Thymus (tissue), 11 donors: ENCODE results near the gene CC2D1A. TPM values are rescaled to one million over a fixed set of nuclear protein-coding genes. Genes with fewer than 3 reads are reported as not detected.
A peak's percentile ranks its signal among the peaks of the same experiment; 100 is the strongest.

Source experiments
- DNase-seq, 9 donors: peaks; one replicate each; pipeline ENCODE4 v3.0.0-alpha.2; 2013; ENCODE audit warnings: low spot score in 9 of 9, low read depth in 6 of 9, missing footprints in 1 of 9
- H3K27ac ChIP-seq, 2 donors: one replicate each; pipeline ENCODE4 v1.5.1; 2013; ENCODE audit warnings: control low read depth in 1 of 2, low read depth in 1 of 2, low read length in 1 of 2, mild to moderate bottlenecking in 1 of 2, moderate library complexity in 1 of 2
- H3K27me3 ChIP-seq, 2 donors: one replicate each; pipeline ENCODE4 v1.5.1; 2013; ENCODE audit warnings: low read length in 1 of 2; ENCODE audit not compliant: control insufficient read depth in 2 of 2, insufficient read depth in 1 of 2
- H3K36me3 ChIP-seq, 2 donors: one replicate each; pipeline ENCODE4 v1.5.1; 2013; ENCODE audit warnings: low read length in 1 of 2, mild to moderate bottlenecking in 1 of 2, moderate library complexity in 1 of 2; ENCODE audit not compliant: control insufficient read depth in 2 of 2, insufficient read depth in 2 of 2
- H3K4me1 ChIP-seq, 2 donors: one replicate each; pipeline ENCODE4 v1.5.1; 2013; ENCODE audit warnings: low read length in 2 of 2; ENCODE audit not compliant: control insufficient read depth in 2 of 2, insufficient read depth in 2 of 2
- H3K4me3 ChIP-seq, 2 donors: one replicate each; pipeline ENCODE4 v1.5.1; 2013; ENCODE audit warnings: low read length in 2 of 2, control low read depth in 1 of 2, mild to moderate bottlenecking in 1 of 2
- H3K9me3 ChIP-seq, 2 donors: one replicate each; pipeline ENCODE4 v1.5.1; 2013; ENCODE audit warnings: low read length in 1 of 2, mild to moderate bottlenecking in 1 of 2; ENCODE audit not compliant: control insufficient read depth in 2 of 2, insufficient read depth in 1 of 2
- WGBS: extraction: QIAGEN DNeasy Blood & Tissue Kit; methylation state at CpG from one replicate; pipeline ENCODE4 v1.1.7; 2013; 5-methylcytosine and 5-hydroxymethylcytosine counted together
- polyA plus RNA-seq: library from polyadenylated mRNA; stranded (reverse); fragments of 200-250 nt; gene quantifications from one replicate; pipeline ENCODE4 v1.2.3, GENCODE V29; 2013
- total RNA-seq: library from RNA; stranded (reverse); fragments of 120-200 nt; gene quantifications from one replicate; pipeline ENCODE4 v1.2.4, GENCODE V29; 2013
- donor health status: healthy.

CC2D1A gene
- total and polyA plus RNA-seq, 2 donors = 5.8 to 26.7 TPM

GRCh38 chr19:13882836-13883235 lies 23.2 kb upstream of the CC2D1A start:
- Histone ChIP-seq H3K36me3 (no peaks in the 10 kb centered on the region), H3K4me3 (no peak overlapping the region), H3K27me3 (peaks cover 0 to 13% of the 10 kb centered on the region in 2 donors), H3K9me3 (peaks cover 0 to 5% of the 10 kb centered on the region in 2 donors), H3K27ac (peak overlapping the region; percentile 33 to 61), H3K4me1 (peaks cover 51 to 69% of the 10 kb centered on the region in 2 donors)
- 43% methylated on average over 12 of the region's 12 CpGs for WGBS
- DNase-seq = peak in 1 of 9 donors; percentile 64

- Histone ChIP-seq H3K9me3 (peaks cover 0 to 5% of the 10 kb centered on the region in 2 donors), H3K36me3 (no peaks in the 10 kb centered on the region), H3K27ac (peak overlapping the region in 1 of 2 donors; percentile 61), H3K4me1 (peaks cover 51 to 69% of the 10 kb centered on the region in 2 donors), H3K27me3 (peaks cover 0 to 13% of the 10 kb centered on the region in 2 donors), H3K4me3 (no peak overlapping the region)
- peak in 3 of 9 donors; percentile 45 to 80 (median 61) for DNase-seq
- WGBS = 30% methylated on average over 10 of the region's 10 CpGs
These were observed 22.4 kb upstream of the CC2D1A start for GRCh38 chr19:13883516-13884064.

- peaks cover 50 to 66% of the 10 kb centered on the region in 2 donors for H3K4me1 ChIP-seq
- DNase-seq = peak in 1 of 9 donors; percentile 40
- H3K27me3 ChIP-seq = peaks cover 0 to 13% of the 10 kb centered on the region in 2 donors
- no peak overlapping the region for H3K4me3 ChIP-seq
- H3K27ac ChIP-seq = no peak overlapping the region
- no peaks in the 10 kb centered on the region for H3K36me3 ChIP-seq
- H3K9me3 ChIP-seq = peaks cover 0 to 2% of the 10 kb centered on the region in 2 donors
- WGBS = 68% methylated on average over 26 of the region's 26 CpGs
These were observed 21.0 kb upstream of the CC2D1A start for GRCh38 chr19:13884726-13885591.

- H3K27ac ChIP-seq = no peak overlapping the region
- DNase-seq = no peak
- no peak overlapping the region for H3K4me3 ChIP-seq
- peaks cover 0 to 13% of the 10 kb centered on the region in 2 donors for H3K27me3 ChIP-seq
- peaks cover 0 to 2% of the 10 kb centered on the region in 2 donors for H3K9me3 ChIP-seq
- peaks cover 43 to 58% of the 10 kb centered on the region in 2 donors for H3K4me1 ChIP-seq
- 56% methylated on average over 20 of the region's 20 CpGs for WGBS
- H3K36me3 ChIP-seq = no peaks in the 10 kb centered on the region
These were observed 20.1 kb upstream of the CC2D1A start for GRCh38 chr19:13885826-13886365.

GRCh38 chr19:13887018-13887436 lies 19.0 kb upstream of the CC2D1A start:
- WGBS = 83% methylated on average over 16 of the region's 16 CpGs
- Histone ChIP-seq H3K27ac (peak overlapping the region in 1 of 2 donors; percentile 31), H3K36me3 (no peaks in the 10 kb centered on the region), H3K9me3 (peaks cover 0 to 2% of the 10 kb centered on the region in 2 donors), H3K4me1 (peaks cover 31 to 47% of the 10 kb centered on the region in 2 donors), H3K4me3 (no peak overlapping the region), H3K27me3 (peaks cover 0 to 13% of the 10 kb centered on the region in 2 donors)
- DNase-seq = no peak

- H3K27me3 ChIP-seq = peaks cover 0 to 13% of the 10 kb centered on the region in 2 donors
- no peak for DNase-seq
- WGBS = 53% methylated on average over 5 of the region's 5 CpGs
- no peak overlapping the region for H3K27ac ChIP-seq
- no peaks in the 10 kb centered on the region for H3K36me3 ChIP-seq
- peaks cover 0 to 2% of the 10 kb centered on the region in 2 donors for H3K9me3 ChIP-seq
- peaks cover 27 to 42% of the 10 kb centered on the region in 2 donors for H3K4me1 ChIP-seq
- H3K4me3 ChIP-seq = no peak overlapping the region
These were observed 18.5 kb upstream of the CC2D1A start for GRCh38 chr19:13887517-13887916.

- no peaks in the 10 kb centered on the region for H3K36me3 ChIP-seq
- H3K27me3 ChIP-seq = peaks cover 0 to 13% of the 10 kb centered on the region in 2 donors
- H3K4me1 ChIP-seq = peaks cover 19 to 34% of the 10 kb centered on the region in 2 donors
- no peak overlapping the region for H3K27ac ChIP-seq
- WGBS = 94% methylated on average over 16 of the region's 16 CpGs
- no peak overlapping the region for H3K4me3 ChIP-seq
- DNase-seq = no peak
- no peaks in the 10 kb centered on the region for H3K9me3 ChIP-seq
These were observed 17.7 kb upstream of the CC2D1A start for GRCh38 chr19:13888281-13888680.

GRCh38 chr19:13890136-13890535 lies 15.9 kb upstream of the CC2D1A start:
- no peak overlapping the region for H3K27ac ChIP-seq
- H3K27me3 ChIP-seq = peaks cover 0 to 9% of the 10 kb centered on the region in 2 donors
- H3K9me3 ChIP-seq = no peaks in the 10 kb centered on the region
- peaks cover 2 to 16% of the 10 kb centered on the region in 2 donors for H3K4me1 ChIP-seq
- no peak overlapping the region for H3K4me3 ChIP-seq
- DNase-seq = no peak
- 98% methylated on average over 13 of the region's 13 CpGs for WGBS
- H3K36me3 ChIP-seq = no peaks in the 10 kb centered on the region

- H3K4me3 ChIP-seq = no peak overlapping the region
- no peaks in the 10 kb centered on the region for H3K36me3 ChIP-seq
- H3K27ac ChIP-seq = no peak overlapping the region
- H3K27me3 ChIP-seq = no peaks in the 10 kb centered on the region
- no peaks in the 10 kb centered on the region for H3K9me3 ChIP-seq
- no peak for DNase-seq
- no peaks in the 10 kb centered on the region for H3K4me1 ChIP-seq
- 84% methylated on average over 9 of the region's 9 CpGs for WGBS
These were observed 13.1 kb upstream of the CC2D1A start for GRCh38 chr19:13892870-13893269.
